DLD1 (cell line): ENCODE results near the gene ARHGAP10.

Source experiments
- in situ Hi-C: cut with HindIII; loops from 2 replicates; pipeline ENCODE4 v1.10.0; 2017; ENCODE audit warnings: low sequenced_read_pairs

The ARHGAP10 gene, protein sequence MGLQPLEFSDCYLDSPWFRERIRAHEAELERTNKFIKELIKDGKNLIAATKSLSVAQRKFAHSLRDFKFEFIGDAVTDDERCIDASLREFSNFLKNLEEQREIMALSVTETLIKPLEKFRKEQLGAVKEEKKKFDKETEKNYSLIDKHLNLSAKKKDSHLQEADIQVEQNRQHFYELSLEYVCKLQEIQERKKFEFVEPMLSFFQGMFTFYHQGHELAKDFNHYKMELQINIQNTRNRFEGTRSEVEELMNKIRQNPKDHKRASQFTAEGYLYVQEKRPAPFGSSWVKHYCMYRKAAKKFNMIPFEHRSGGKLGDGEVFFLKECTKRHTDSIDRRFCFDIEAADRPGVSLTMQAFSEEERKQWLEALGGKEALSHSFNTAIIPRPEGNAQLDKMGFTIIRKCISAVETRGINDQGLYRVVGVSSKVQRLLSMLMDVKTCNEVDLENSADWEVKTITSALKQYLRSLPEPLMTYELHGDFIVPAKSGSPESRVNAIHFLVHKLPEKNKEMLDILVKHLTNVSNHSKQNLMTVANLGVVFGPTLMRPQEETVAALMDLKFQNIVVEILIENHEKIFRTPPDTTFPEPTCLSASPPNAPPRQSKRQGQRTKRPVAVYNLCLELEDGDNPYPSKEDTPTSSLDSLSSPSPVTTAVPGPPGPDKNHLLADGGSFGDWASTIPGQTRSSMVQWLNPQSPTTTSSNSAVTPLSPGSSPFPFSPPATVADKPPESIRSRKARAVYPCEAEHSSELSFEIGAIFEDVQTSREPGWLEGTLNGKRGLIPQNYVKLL

DNA sequence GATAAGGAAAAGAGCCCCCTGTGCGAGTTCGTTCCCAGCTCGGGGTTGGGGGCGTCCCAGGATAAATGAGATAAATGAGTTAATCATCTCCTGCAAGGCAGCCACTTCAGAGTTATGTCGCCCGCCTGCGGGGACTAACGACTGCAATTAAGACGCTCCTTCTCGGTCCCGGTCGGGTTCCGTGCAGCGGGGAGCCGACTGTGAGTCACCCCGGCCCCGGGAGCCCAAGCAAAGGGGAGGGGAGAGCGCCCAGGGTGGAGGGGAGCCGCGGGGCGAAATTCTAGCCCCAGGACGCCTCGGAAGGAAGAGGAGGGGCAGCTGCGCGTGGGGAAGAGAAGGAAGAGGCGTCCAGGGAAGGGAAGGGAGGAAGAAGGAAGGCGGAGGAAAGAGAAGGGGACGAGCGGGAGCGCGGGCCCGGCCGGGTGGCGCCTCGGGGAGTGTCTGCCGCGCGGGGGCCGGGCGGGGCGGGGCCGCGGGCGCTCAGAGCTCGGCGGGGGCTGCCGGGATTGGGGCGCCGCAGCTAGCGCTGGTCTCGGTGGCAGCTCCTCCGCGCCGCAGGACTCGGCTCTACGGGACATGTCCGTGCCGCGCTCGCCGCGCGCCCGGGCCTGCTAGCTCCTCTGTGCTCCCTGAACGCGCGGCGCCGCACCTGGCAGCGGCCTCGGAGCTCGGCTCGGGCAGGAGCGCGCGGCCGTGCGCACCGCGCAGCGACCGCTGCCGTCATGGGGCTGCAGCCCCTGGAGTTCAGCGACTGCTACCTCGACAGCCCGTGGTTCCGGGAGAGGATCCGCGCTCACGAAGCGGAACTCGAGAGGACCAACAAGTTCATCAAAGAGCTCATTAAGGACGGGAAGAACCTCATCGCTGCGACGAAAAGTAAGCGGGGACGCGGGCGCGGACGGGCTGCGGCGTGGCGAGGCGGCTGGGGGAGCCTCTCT is at the start of gene ARHGAP10:
Gene ARHGAP10 (plus strand): TSS at position 509 of the 938 bp plus-strand sequence. CDS start 214 bp downstream, at position 723.
- in situ Hi-C loops = no loop called here

DNA sequence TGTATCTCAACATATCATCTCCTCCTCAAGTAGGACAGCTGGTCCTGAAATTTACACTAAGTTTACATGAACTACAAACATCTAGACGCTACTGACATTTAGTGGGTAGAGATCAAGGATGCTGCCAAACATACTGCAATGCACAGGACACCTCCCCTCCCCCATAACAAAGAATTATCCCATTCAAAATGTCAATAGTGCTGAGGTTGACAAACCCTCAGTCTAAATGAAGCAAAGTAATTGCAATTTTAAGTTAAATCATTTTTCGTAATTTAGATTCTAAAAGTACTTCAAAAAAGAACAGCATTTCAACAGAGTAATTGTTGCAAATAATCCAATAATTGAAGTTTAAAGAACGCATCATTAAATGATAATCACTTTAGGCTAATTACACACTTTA is 49.1 kb upstream of the ARHGAP10 start:
- in situ Hi-C loops = no loop called here

GRCh38 chr4:147683188-147683591 is 48.7 kb upstream of the ARHGAP10 start:
- in situ Hi-C loops = no loop called here

DNA sequence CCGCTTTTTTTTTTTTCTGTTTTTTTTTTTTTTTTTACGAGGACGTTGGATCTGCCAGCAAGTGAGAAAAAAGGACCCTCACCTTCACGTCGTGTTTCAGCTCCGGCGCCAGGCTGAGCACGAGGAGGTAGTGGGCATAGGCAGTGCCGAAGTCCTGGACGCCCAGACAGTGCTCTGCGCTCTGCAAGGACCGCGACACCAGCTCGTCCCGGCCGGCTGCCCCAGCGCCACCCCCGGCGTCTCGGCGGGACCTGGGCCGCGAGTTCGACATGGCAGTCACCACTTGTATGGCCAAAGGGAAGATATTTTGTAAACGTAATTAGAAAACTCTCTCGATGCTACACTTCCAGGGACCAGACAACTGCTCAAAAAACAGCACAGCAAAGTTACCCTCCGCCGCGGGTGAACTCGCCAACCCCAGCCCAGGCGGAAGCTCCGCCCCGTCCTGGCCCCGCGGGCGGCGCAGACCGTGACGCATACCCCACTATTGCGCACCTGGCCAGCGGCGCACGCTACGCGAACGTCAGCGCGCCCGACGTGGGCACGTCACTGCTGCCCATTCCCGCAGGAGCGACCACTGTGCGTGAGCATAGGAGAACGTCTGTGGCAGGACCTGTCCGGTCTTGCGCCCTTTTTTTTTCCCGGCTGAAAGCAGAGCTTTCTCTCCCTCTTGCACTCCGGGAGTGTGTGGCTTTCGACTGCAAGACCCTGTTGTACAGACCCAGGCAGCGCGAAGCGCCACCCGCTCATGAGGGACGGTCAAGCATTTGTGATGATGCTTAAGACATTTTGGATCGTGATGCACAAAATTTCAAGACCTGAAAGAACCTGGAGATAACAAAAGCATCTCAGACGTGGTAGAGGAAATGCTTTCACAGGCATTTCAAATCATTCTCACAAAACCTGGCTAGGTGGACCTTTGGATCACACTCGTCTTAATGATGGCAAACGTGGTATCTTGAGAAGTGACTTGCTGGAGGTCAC is 47.9 kb upstream of the ARHGAP10 start, which contains the start of gene PRMT9:
Gene PRMT9 (minus strand): TSS at position 447 of the 984 bp plus-strand sequence. CDS start 176 bp downstream, at position 271.
- in situ Hi-C loops = no loop called here

DNA sequence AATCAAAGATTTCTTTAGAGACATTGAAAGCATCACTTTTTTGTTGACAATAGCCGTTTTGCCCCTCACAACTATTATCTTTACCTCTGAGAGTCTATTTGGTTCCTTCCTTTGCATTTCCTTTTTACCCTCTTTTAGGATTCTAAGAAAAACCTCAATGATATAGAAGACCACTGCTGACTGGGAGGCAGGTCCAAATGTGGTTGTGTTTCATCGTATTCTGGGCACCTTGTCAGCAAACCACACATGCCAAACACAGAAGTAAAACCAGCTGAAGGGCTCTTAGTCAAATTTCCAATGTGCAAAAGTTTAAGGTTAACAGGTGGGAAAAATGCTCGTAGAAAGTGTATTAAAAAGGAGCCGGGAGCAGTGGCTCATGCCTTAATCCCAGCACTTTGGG is 42.8 kb upstream of the ARHGAP10 start:
- in situ Hi-C loops = no loop called here

- in situ Hi-C loops = no loop called here
Observed at GRCh38 chr4:147691820-147692219, 40.1 kb upstream of the ARHGAP10 start.

- in situ Hi-C loops = no loop called here
Observed at GRCh38 chr4:147693218-147693617, 38.7 kb upstream of the ARHGAP10 start.

GRCh38 chr4:147696866-147697265 is 35.0 kb upstream of the ARHGAP10 start:
- in situ Hi-C loops = no loop called here

DNA sequence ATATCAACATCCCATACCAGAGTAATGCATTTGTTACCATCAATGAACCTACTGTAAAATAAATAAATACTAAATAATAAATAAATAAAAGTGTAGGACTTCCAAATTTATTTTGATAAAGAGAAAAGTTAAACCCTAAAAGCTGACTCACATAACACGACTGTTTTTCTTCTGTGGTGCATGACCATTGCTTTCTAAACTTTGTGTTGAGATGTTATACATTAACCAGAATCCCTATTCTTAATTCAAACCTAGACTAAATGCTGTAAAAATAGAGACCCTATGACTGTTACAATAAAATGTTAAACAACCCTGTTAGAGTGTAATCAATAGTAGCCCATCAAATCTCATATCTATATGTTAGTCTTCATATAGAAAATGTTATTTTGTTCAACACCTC is 27.0 kb upstream of the ARHGAP10 start:
- in situ Hi-C loops = no loop called here

- in situ Hi-C loops = no loop called here
Observed at GRCh38 chr4:147707892-147708672, 23.8 kb upstream of the ARHGAP10 start.

GRCh38 chr4:147709999-147710398 is 21.9 kb upstream of the ARHGAP10 start:
- in situ Hi-C loops = no loop called here

DNA sequence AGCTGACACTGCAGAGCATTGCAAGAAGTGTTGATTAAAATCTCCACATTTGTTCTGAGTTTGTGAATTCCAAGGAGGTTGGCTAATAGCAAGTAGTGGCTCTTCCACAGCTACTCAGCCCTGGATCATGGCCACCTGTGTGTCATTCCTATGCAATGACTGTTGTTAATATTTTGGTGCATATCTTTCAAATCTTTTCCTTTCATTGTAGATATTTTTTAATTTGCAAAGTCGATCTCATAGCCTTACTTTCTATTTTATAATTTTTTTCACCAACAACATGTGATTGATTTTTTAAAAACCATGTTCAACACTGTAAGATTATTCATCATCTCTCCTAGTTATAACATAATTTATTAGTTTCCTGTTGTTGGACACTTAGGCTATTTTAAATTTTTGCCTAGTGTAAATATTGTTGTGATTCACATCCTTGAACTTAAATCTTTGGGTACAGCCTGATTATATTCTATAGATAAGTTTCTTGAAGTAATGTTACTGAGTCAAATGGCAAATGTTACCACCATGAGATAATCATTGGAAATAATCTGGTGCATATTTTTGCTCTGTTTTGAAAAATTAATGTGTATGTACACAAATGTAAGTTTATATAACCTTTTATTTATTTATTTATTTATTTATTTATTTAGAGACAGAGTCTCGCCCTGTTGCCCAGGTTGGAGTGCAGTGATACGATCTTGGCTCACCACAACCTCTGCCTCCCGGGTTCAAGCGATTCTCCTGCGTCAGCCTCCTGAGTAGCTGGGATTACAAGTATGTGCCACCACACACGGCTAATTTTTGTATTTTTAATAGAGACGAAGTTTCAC is 17.1 kb upstream of the ARHGAP10 start:
- in situ Hi-C loops = no loop called here

GRCh38 chr4:147717878-147718277 is 14.0 kb upstream of the ARHGAP10 start:
- in situ Hi-C loops = no loop called here

DNA sequence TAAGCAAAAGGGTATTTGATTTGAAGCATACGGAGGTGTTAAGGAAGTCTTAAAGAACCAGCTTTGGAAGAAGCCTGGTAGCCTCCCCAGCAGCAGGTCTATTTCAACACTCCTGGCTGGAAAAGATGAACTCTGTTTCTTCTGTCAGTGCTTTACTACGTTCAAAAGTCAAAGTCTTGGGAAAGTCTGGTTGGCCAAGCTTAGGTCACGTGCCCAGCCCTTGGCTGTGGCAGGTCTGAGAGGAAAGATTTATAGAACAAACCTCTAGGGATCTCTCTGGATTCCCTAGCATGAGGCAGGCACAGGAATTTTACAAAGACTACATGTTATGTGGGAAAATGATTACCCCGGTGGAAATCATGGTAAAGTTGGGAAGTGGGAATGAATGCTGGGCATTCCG is 8.6 kb upstream of the ARHGAP10 start:
- in situ Hi-C loops = loop anchor here (5.0 kb wide), 1 partner anchor 144 kb away; no protein-coding TSS in a partner anchor

DNA sequence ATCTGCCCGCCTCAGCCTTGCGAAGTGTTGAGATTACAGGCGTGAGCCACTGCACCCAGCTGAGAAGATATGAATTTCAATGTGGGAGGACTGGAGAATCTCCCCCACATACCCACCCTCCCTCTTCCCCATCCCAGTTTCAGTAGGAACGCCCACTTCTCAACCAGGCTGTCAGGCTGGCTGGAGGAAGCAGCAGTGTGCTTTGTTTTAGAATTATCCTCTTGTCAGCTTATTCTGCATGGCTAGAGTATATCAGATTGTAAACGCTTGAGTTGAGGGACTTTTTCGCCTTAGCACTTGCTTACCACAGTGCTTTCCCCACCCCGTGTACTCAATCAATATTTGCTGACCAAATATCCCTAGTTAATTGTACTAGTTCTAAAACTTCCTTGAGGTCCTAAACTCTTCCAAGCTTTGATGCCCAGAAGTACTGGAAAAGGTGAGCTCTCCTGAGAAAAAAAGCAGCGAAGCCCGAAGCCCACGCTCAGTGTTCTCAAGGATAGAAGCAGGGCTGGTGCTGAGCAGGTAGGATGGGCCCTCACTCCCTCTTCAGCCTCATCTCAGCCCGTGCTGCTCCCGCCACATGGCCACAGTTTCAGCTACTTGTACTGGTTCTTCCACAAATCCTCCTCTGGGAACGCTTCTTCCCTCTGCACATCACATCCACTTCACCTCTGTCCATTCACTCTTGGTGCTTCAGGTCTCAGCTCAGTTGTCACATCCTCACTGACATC is 7.3 kb upstream of the ARHGAP10 start:
- in situ Hi-C loops = loop anchor here (5.0 kb wide), 1 partner anchor 143 kb away; no protein-coding TSS in a partner anchor

GRCh38 chr4:147725673-147726072 is 6.2 kb upstream of the ARHGAP10 start:
- in situ Hi-C loops = no loop called here

DNA sequence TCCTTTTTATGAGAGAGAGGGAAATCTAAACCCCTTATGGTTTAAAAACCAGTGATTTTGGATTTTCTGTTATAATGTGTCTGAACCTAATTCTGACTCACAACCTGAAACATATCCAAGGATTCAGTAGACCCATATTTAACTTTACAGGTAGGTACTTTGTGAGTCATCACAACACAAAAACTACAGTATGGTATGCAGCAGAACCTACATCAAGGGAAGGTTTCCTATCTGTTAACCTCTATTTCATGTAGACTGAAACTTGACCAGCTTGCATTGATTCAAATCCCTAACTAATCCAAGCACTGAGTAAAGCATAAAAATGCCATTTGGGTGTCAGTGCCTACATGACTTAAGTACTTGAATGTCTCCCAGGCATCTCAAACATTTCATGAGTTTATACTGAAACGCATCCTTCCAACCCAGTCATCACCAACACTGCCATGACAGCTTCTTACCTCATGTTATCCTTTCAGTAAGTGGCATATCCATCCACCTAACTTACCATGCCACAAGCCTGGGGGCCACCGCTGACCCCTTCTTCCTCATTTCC is 4.3 kb upstream of the ARHGAP10 start:
- in situ Hi-C loops = no loop called here
